Fibroblast of mammary gland (primary cell): Measurements from ENCODE around the gene TOMM34.
A peak's percentile ranks its signal among the peaks of the same experiment; 100 is the strongest.

Experiments
- DNase-seq: peaks from one replicate; pipeline ENCODE4 v3.0.0-alpha.2; 2010; ENCODE audit warnings: low read depth
- H3K4me3 ChIP-seq: 2 replicates; pipeline ENCODE4 v1.5.1; 2011; ENCODE audit warnings: low read depth, mild to moderate bottlenecking, low read length, moderate library complexity; ENCODE audit not compliant: control insufficient read depth
- CTCF ChIP-seq: conservative IDR thresholded peaks from 2 replicates; pipeline ENCODE4 v1.5.1; 2011; ENCODE audit warnings: low read depth, low read length, inconsistent platforms; ENCODE audit not compliant: control insufficient read depth, insufficient read depth

Gene TOMM34

GRCh38 chr20:44990425-44990824 lies 30.2 kb upstream of the TOMM34 start:
- no peak for TF ChIP-seq CTCF
- H3K4me3 ChIP-seq, result no peak overlapping the region
- DNase-seq, result peak; percentile 44

DNA sequence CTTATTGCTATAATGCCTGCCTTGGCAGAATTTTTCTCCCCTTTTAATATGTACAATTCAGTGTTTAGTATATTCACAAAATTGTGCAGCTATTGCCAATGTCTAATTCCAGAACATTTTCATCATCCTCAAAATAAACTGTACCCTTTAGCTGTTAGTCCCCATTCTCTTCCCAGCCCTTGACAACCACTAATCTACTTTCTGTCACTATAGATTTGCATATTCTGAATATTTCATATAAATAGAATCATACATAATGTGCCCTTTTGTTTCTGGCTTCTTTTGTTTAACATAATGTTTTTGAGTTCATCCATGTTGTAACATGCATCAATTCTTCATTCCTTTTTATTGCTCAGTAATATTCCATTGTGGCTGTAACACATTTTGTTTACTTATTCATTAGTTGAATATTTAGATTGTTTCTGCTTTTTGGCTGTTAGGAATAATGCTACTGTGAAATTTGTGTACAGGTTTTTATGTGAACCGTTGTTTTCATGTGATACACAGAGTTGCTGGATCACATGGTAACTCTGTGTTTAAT lies 28.5 kb upstream of the TOMM34 start:
- no peak for TF ChIP-seq CTCF
- H3K4me3 ChIP-seq, result no peak overlapping the region
- no peak for DNase-seq

DNA sequence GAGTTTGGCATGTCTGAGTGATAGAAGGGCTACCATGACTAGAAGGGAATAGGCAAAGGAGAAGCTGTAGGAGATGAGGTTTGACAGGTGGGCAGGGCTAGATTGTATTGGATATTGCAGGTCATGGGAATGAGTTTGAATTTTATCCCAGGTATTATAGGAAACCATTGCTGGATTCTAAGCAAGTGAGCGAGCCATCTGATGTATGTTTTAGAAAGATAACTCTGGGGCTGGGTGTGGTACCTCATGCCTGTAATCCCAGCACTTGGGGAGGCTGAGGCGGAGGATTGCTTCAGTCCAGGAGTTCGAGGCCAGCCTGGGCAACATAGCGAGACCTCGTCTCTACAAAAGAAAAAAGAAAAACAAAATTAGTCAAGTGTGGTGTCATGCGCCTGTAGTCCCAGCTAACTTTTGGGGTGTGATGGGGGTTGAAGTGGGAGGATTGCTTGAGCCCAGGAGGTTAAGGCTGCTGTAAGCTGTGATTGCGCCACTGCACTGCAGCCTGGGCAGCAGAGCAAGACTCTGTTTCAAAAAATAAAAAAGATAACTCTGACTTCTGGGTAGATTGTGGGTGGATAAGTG lies 23.0 kb upstream of the TOMM34 start:
- DNase-seq, result no peak
- H3K4me3 ChIP-seq, result no peak overlapping the region
- TF ChIP-seq CTCF, result no peak

- DNase-seq, result no peak
- no peak for TF ChIP-seq CTCF
- no peak overlapping the region for H3K4me3 ChIP-seq
Measured at GRCh38 chr20:44981736-44982406, 21.7 kb upstream of the TOMM34 start.

GRCh38 chr20:44979090-44979621 lies 19.0 kb upstream of the TOMM34 start:
- TF ChIP-seq CTCF, result no peak
- no peak for DNase-seq
- no peak overlapping the region for H3K4me3 ChIP-seq

- H3K4me3 ChIP-seq, result no peak overlapping the region
- TF ChIP-seq CTCF, result no peak
- DNase-seq, result no peak
Measured at GRCh38 chr20:44976698-44977097, 16.5 kb upstream of the TOMM34 start.

DNA sequence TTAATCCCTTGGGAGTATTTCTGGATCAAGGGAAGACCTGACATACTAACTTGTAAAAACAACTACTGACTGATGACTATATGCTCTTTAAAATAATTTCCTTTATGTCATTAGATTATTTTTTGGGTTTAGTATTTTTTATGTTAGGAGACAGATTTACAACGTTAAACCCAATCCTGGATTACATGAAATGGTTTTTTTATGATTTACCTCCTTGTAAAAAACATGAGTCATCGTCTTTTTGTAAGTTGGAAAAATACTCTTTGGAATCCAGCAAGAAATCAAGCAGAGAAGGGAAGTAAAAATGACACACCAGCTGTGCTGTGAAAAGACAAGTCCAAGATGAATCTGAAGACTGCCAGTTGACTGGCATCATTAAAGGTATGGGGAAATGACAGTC lies 12.9 kb upstream of the TOMM34 start:
- TF ChIP-seq CTCF, result no peak
- no peak for DNase-seq
- no peak overlapping the region for H3K4me3 ChIP-seq
